Liver (tissue), 9 donors: ENCODE measurements around the gene PNLIP. TPM values are rescaled to one million over a fixed set of nuclear protein-coding genes. Genes with fewer than 3 reads are reported as not detected.

Experiments used
- DNase-seq: peaks from one replicate; pipeline ENCODE4 v3.0.0-alpha.2; 2017; ENCODE audit warnings: low spot score
- H3K27ac ChIP-seq, 2 donors: one replicate each; pipeline ENCODE4 v1.7.0; 2013; ENCODE audit warnings: inconsistent platforms in 2 of 2, low read length in 2 of 2, control low read depth in 1 of 2, low read depth in 1 of 2, mild to moderate bottlenecking in 1 of 2
- H3K27me3 ChIP-seq, 4 donors: one replicate each; pipeline versions ENCODE4 v1.6.1 to v1.7.0; 2013; ENCODE audit warnings: low read length in 3 of 4, inconsistent platforms in 1 of 4, mild to moderate bottlenecking in 1 of 4, moderate library complexity in 1 of 4; ENCODE audit not compliant: control insufficient read depth in 4 of 4, insufficient read depth in 4 of 4
- H3K36me3 ChIP-seq, 4 donors: one replicate each; pipeline versions ENCODE4 v1.6.1 to v1.7.0; 2013; ENCODE audit warnings: low read length in 3 of 4, mild to moderate bottlenecking in 3 of 4, low read depth in 1 of 4, moderate library complexity in 1 of 4; ENCODE audit not compliant: control insufficient read depth in 4 of 4, insufficient read depth in 3 of 4
- H3K4me1 ChIP-seq, 4 donors: one replicate each; pipeline versions ENCODE4 v1.6.1 to v1.7.0; 2013; ENCODE audit warnings: low read length in 3 of 4, mild to moderate bottlenecking in 3 of 4, moderate library complexity in 1 of 4; ENCODE audit not compliant: control insufficient read depth in 4 of 4, insufficient read depth in 4 of 4
- H3K4me3 ChIP-seq, 3 donors: one replicate each; pipeline versions ENCODE4 v1.6.1 to v1.7.0; 2013; ENCODE audit warnings: low read length in 3 of 3, control low read depth in 1 of 3, low read depth in 1 of 3, mild to moderate bottlenecking in 1 of 3
- H3K9ac ChIP-seq, 2 donors: one replicate each; pipeline ENCODE4 v1.7.0; 2013; ENCODE audit warnings: low read length in 2 of 2, mild to moderate bottlenecking in 2 of 2, moderate library complexity in 2 of 2, control low read depth in 1 of 2, low read depth in 1 of 2
- H3K9me3 ChIP-seq, 4 donors: one replicate each; pipeline versions ENCODE4 v1.6.1 to v1.7.0; 2013; ENCODE audit warnings: low read length in 3 of 4; ENCODE audit not compliant: control insufficient read depth in 4 of 4
- EGR1 ChIP-seq, 2 donors: IDR thresholded peaks; 2 replicates each; pipeline ENCODE4 v1.6.1; 2016 to 2018; ENCODE audit warnings: antibody characterized with exemption in 2 of 2, low read depth in 2 of 2
- FOXA2 ChIP-seq: IDR thresholded peaks from 2 replicates; pipeline ENCODE4 v1.6.1; 2016; ENCODE audit warnings: antibody characterized with exemption
- GABPA ChIP-seq, 2 donors: IDR thresholded peaks in 1 of 2; conservative IDR thresholded peaks in 1 of 2; 2 replicates each; pipeline ENCODE4 v1.6.1; 2016; ENCODE audit warnings: antibody characterized with exemption in 2 of 2, mild to moderate bottlenecking in 1 of 2, moderate library complexity in 1 of 2
- HNF4A ChIP-seq, 2 donors: conservative IDR thresholded peaks; 2 replicates each; pipeline ENCODE4 v1.6.1; 2016; ENCODE audit warnings: antibody characterized with exemption in 2 of 2, mild to moderate bottlenecking in 2 of 2
- HNF4G ChIP-seq: IDR thresholded peaks from 2 replicates; pipeline ENCODE4 v1.6.1; 2016; ENCODE audit warnings: antibody characterized with exemption
- JUND ChIP-seq, 2 donors: IDR thresholded peaks; 2 replicates each; pipeline ENCODE4 v1.6.1; 2016; ENCODE audit warnings: antibody characterized with exemption in 2 of 2
- NR2F2 ChIP-seq: IDR thresholded peaks from 2 replicates; pipeline ENCODE4 v1.6.1; 2016; ENCODE audit warnings: antibody characterized with exemption
- RXRA ChIP-seq, 2 donors: IDR thresholded peaks; 2 replicates each; pipeline ENCODE4 v1.6.1; 2017 to 2018; ENCODE audit warnings: antibody characterized with exemption in 2 of 2, mild to moderate bottlenecking in 1 of 2
- SP1 ChIP-seq: IDR thresholded peaks from 2 replicates; pipeline ENCODE4 v1.6.1; 2018; ENCODE audit warnings: antibody characterized with exemption, mild to moderate bottlenecking
- TAF1 ChIP-seq: conservative IDR thresholded peaks from 2 replicates; pipeline ENCODE4 v1.6.1; 2016; ENCODE audit warnings: antibody characterized with exemption, mild to moderate bottlenecking
- YY1 ChIP-seq: IDR thresholded peaks from 2 replicates; pipeline ENCODE4 v1.6.1; 2016; ENCODE audit warnings: antibody characterized with exemption, mild to moderate bottlenecking
- WGBS: extraction: QIAGEN DNeasy Blood & Tissue Kit; methylation state at CpG from one replicate; pipeline ENCODE4 v1.1.7; 2013; 5-methylcytosine and 5-hydroxymethylcytosine counted together
- polyA plus RNA-seq, 2 donors: library from polyadenylated mRNA; stranded (reverse) in 1 of 2; unstranded in 1 of 2; fragments of 200-250 nt in 1 of 2; fragments of >200 nt in 1 of 2; fragmentation: Nextera tagmentation in 1 of 2; extraction: Ambion mirVana in 1 of 2; gene quantifications; one replicate each; pipeline versions ENCODE4 v1.2.1 to v1.2.3, GENCODE V29; 2013 to 2015
- total RNA-seq, 2 donors: library from RNA; depleted of rRNA; stranded (reverse); fragments of >200 nt; gene quantifications; one replicate each; pipeline ENCODE4 v1.2.3, GENCODE V29; 2014
- TF ChIP-seq, protein P1 (sequence below): IDR thresholded peaks from 2 replicates; pipeline ENCODE4 v1.6.1; 2016; ENCODE audit warnings: antibody characterized with exemption
- TF ChIP-seq, protein P2 (sequence below): IDR thresholded peaks from 2 replicates; pipeline ENCODE4 v1.6.1; 2016; ENCODE audit warnings: antibody characterized with exemption, mild to moderate bottlenecking
- TF ChIP-seq, protein P3 (sequence below): fragments of 150-350 bp; IDR thresholded peaks from 2 replicates; pipeline ENCODE4 v1.5.1; 2017; ENCODE audit warnings: improper control_type of control experiment, low read depth, low read length; ENCODE audit not compliant: missing input control
- TF ChIP-seq, protein P4 (sequence below): IDR thresholded peaks from 2 replicates; pipeline ENCODE4 v1.6.1; 2016; ENCODE audit warnings: antibody characterized with exemption
- TF ChIP-seq, protein P5 (sequence below): IDR thresholded peaks from 2 replicates; pipeline ENCODE4 v1.6.1; 2016; ENCODE audit warnings: antibody characterized with exemption
- donor health status: healthy.
- donor health status: healthy.
- donor health status: healthy.
- donor health status: healthy.
- donor health status: healthy.

Gene PNLIP
- total and polyA plus RNA-seq, 4 donors: 0.14 TPM; not detected in 3

DNA sequence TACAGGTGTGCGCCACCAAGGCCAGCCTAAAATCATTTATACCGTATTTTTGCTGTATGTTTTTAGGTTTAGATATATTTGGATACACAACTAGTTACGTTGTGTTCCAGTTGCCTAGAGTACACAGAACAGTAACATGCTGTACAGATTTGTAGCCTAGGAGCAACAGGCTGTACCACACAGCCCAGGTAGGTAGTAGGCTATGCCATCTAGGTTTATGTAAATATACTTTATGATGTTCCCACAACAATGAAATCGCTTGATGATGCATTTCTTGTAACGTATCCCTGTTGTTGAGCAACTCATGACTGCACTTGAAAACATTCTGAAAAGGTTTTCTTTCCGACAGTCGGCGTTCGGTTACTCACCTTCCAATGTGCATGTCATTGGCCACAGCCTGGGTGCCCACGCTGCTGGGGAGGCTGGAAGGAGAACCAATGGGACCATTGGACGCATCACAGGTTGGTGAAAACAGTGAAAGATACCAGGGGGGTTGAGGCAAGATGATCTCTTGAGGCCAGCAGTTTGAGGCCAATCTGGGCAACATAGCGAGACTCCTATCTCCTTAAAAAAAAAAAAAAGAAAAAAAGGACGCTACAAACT, 7.7 kb downstream of the PNLIP start:
- no peak for DNase-seq
- Histone ChIP-seq H3K9me3 (no peaks in the 10 kb centered on the region), H3K9ac (no peak overlapping the region), H3K27ac (no peak overlapping the region), H3K27me3 (peaks cover 0 to 3% (median 0%) of the 10 kb centered on the region in 4 donors), H3K4me1 (no peaks in the 10 kb centered on the region), H3K4me3 (no peak overlapping the region), H3K36me3 (no peaks in the 10 kb centered on the region)
- WGBS: 87% methylated on average over 13 of the region's 13 CpGs
- TF ChIP-seq, protein P1, sequence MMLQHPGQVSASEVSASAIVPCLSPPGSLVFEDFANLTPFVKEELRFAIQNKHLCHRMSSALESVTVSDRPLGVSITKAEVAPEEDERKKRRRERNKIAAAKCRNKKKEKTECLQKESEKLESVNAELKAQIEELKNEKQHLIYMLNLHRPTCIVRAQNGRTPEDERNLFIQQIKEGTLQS: no peak
- no peak for TF ChIP-seq SP1
- no peak for TF ChIP-seq TAF1
- no peak for TF ChIP-seq EGR1 (IDR thresholded peaks at IDR 0.05; ENCODE audit: low read depth in 2 of 2)
- TF ChIP-seq FOXA2: no peak
- TF ChIP-seq HNF4A (conservative IDR thresholded peaks at IDR 0.05): no peak
- TF ChIP-seq HNF4G: no peak
- TF ChIP-seq, protein P2, sequence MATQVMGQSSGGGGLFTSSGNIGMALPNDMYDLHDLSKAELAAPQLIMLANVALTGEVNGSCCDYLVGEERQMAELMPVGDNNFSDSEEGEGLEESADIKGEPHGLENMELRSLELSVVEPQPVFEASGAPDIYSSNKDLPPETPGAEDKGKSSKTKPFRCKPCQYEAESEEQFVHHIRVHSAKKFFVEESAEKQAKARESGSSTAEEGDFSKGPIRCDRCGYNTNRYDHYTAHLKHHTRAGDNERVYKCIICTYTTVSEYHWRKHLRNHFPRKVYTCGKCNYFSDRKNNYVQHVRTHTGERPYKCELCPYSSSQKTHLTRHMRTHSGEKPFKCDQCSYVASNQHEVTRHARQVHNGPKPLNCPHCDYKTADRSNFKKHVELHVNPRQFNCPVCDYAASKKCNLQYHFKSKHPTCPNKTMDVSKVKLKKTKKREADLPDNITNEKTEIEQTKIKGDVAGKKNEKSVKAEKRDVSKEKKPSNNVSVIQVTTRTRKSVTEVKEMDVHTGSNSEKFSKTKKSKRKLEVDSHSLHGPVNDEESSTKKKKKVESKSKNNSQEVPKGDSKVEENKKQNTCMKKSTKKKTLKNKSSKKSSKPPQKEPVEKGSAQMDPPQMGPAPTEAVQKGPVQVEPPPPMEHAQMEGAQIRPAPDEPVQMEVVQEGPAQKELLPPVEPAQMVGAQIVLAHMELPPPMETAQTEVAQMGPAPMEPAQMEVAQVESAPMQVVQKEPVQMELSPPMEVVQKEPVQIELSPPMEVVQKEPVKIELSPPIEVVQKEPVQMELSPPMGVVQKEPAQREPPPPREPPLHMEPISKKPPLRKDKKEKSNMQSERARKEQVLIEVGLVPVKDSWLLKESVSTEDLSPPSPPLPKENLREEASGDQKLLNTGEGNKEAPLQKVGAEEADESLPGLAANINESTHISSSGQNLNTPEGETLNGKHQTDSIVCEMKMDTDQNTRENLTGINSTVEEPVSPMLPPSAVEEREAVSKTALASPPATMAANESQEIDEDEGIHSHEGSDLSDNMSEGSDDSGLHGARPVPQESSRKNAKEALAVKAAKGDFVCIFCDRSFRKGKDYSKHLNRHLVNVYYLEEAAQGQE: no peak
- TF ChIP-seq, protein P3, sequence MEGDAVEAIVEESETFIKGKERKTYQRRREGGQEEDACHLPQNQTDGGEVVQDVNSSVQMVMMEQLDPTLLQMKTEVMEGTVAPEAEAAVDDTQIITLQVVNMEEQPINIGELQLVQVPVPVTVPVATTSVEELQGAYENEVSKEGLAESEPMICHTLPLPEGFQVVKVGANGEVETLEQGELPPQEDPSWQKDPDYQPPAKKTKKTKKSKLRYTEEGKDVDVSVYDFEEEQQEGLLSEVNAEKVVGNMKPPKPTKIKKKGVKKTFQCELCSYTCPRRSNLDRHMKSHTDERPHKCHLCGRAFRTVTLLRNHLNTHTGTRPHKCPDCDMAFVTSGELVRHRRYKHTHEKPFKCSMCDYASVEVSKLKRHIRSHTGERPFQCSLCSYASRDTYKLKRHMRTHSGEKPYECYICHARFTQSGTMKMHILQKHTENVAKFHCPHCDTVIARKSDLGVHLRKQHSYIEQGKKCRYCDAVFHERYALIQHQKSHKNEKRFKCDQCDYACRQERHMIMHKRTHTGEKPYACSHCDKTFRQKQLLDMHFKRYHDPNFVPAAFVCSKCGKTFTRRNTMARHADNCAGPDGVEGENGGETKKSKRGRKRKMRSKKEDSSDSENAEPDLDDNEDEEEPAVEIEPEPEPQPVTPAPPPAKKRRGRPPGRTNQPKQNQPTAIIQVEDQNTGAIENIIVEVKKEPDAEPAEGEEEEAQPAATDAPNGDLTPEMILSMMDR: no peak
- TF ChIP-seq YY1: no peak
- TF ChIP-seq, protein P4, sequence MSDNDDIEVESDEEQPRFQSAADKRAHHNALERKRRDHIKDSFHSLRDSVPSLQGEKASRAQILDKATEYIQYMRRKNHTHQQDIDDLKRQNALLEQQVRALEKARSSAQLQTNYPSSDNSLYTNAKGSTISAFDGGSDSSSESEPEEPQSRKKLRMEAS: no peak
- no peak for TF ChIP-seq NR2F2
- TF ChIP-seq, protein P5, sequence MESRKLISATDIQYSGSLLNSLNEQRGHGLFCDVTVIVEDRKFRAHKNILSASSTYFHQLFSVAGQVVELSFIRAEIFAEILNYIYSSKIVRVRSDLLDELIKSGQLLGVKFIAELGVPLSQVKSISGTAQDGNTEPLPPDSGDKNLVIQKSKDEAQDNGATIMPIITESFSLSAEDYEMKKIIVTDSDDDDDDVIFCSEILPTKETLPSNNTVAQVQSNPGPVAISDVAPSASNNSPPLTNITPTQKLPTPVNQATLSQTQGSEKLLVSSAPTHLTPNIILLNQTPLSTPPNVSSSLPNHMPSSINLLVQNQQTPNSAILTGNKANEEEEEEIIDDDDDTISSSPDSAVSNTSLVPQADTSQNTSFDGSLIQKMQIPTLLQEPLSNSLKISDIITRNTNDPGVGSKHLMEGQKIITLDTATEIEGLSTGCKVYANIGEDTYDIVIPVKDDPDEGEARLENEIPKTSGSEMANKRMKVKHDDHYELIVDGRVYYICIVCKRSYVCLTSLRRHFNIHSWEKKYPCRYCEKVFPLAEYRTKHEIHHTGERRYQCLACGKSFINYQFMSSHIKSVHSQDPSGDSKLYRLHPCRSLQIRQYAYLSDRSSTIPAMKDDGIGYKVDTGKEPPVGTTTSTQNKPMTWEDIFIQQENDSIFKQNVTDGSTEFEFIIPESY: no peak
- TF ChIP-seq GABPA (IDR thresholded peaks at IDR 0.05 in 1 of 2, conservative IDR thresholded peaks at IDR 0.05 in 1 of 2): no peak
- TF ChIP-seq RXRA (IDR thresholded peaks at IDR 0.05): no peak
- no peak for TF ChIP-seq JUND (IDR thresholded peaks at IDR 0.05)
